HG03025 (cell line): ENCODE results near the gene STARD9.
"Not testable (repeated sequence)": the region's sequence is repeated elsewhere in the genome, so short reads cannot be mapped to it uniquely, and the experiment has no call there.

Experiments used
- ATAC-seq: cut with Tn5 transposase; IDR thresholded peaks from one replicate; pipeline ENCODE4 v1.9.1; 2021; ENCODE audit warnings: mild to moderate bottlenecking, moderate library complexity; ENCODE audit not compliant: unreplicated experiment, low FRiP score

Gene STARD9

GRCh38 chr15:42621996-42622925 is 46.9 kb downstream of the STARD9 start:
- no peak for ATAC-seq

GRCh38 chr15:42623951-42624350 is 48.5 kb downstream of the STARD9 start:
- ATAC-seq, result no peak

GRCh38 chr15:42627485-42627884 is 52.1 kb downstream of the STARD9 start:
- ATAC-seq, result no peak

- no peak for ATAC-seq
These were observed 53.4 kb downstream of the STARD9 start for GRCh38 chr15:42628761-42629160.

- ATAC-seq, result no peak
These were observed 56.8 kb downstream of the STARD9 start for GRCh38 chr15:42632105-42632675.

- no peak for ATAC-seq
These were observed 64.7 kb downstream of the STARD9 start for GRCh38 chr15:42640109-42640508.

- no peak for ATAC-seq
These were observed 75.0 kb downstream of the STARD9 start for GRCh38 chr15:42650208-42651066.

GRCh38 chr15:42665827-42666226 is 90.4 kb downstream of the STARD9 start:
- ATAC-seq, result no peak

GRCh38 chr15:42667855-42668254 is 92.4 kb downstream of the STARD9 start:
- no peak for ATAC-seq

- no peak for ATAC-seq
These were observed 95.0 kb downstream of the STARD9 start for GRCh38 chr15:42670451-42670850.

- no peak for ATAC-seq
These were observed 97.0 kb downstream of the STARD9 start for GRCh38 chr15:42672444-42672843.

- no peak for ATAC-seq
These were observed 99.1 kb downstream of the STARD9 start for GRCh38 chr15:42674472-42674871.

GRCh38 chr15:42675021-42675420 is 99.6 kb downstream of the STARD9 start:
- ATAC-seq, result no peak

- no peak for ATAC-seq
These were observed 104.1 kb downstream of the STARD9 start for GRCh38 chr15:42679285-42680141.

GRCh38 chr15:42680142-42680482 is 104.7 kb downstream of the STARD9 start:
- not testable (repeated sequence) for ATAC-seq

- ATAC-seq, result no peak
These were observed 105.7 kb downstream of the STARD9 start for GRCh38 chr15:42681119-42681518.

GRCh38 chr15:42686281-42686680 is 110.9 kb downstream of the STARD9 start:
- ATAC-seq, result no peak

- ATAC-seq, result no peak
These were observed 112.3 kb downstream of the STARD9 start for GRCh38 chr15:42687740-42688139.

- ATAC-seq, result no peak
These were observed 112.9 kb downstream of the STARD9 start for GRCh38 chr15:42688301-42688700.

GRCh38 chr15:42691308-42691707 is 115.9 kb downstream of the STARD9 start:
- ATAC-seq, result no peak
